ENCODE data around the gene LRRC42. TPM values are rescaled to one million over a fixed set of nuclear protein-coding genes. Genes with fewer than 3 reads are reported as not detected.

Gene LRRC42
- total and polyA plus RNA-seq, 9 donors, result 14.5 to 29.1 (median 20.8) TPM

- Histone ChIP-seq H3K27me3 (no peaks in the 10 kb centered on the region), H3K4me3 (no peak overlapping the region), H3K27ac (no peak overlapping the region), H3K36me3 (no peaks in the 10 kb centered on the region), H3K9me3 (no peaks in the 10 kb centered on the region), H3K4me1 (ENCODE audit: insufficient read depth) (no peaks in the 10 kb centered on the region)
- TF ChIP-seq POLR2A (IDR thresholded peaks at IDR 0.05) (no peak), EP300 (IDR thresholded peaks at IDR 0.05) (no peak), CTCF (IDR thresholded peaks at IDR 0.05) (no peak)
- no peak for DNase-seq
- intact Hi-C loops (cut with DNase I), result no loop called here
- 82 to 91% (median 86%) methylated on average over 9 of the region's 9 CpGs for WGBS, 3 donors
Observed at GRCh38 chr1:54012008-54012325, 65.8 kb downstream of the LRRC42 start.

- 65 to 66% (median 66%) methylated on average over 8 of the region's 8 CpGs for WGBS, 3 donors
- no peak for TF ChIP-seq EP300 (IDR thresholded peaks at IDR 0.05)
- no peak for TF ChIP-seq CTCF (IDR thresholded peaks at IDR 0.05)
- TF ChIP-seq POLR2A (IDR thresholded peaks at IDR 0.05), result no peak
- Histone ChIP-seq H3K4me1 (ENCODE audit: insufficient read depth) (no peaks in the 10 kb centered on the region), H3K4me3 (no peak overlapping the region), H3K27ac (no peak overlapping the region), H3K27me3 (no peaks in the 10 kb centered on the region), H3K36me3 (no peaks in the 10 kb centered on the region), H3K9me3 (no peaks in the 10 kb centered on the region)
- intact Hi-C loops (cut with DNase I), result no loop called here
- no peak for DNase-seq
Observed at GRCh38 chr1:54012863-54013262, 66.7 kb downstream of the LRRC42 start.

GRCh38 chr1:54013393-54014008, 67.4 kb downstream of the LRRC42 start:
- H3K27ac ChIP-seq, result no peak overlapping the region
- H3K4me3 ChIP-seq, result no peak overlapping the region
- 75 to 81% (median 79%) methylated on average over 8 of the region's 8 CpGs for WGBS, 3 donors
- H3K36me3 ChIP-seq, result no peaks in the 10 kb centered on the region
- no peaks in the 10 kb centered on the region for H3K4me1 ChIP-seq (ENCODE audit: insufficient read depth)
- no peaks in the 10 kb centered on the region for H3K9me3 ChIP-seq
- no peak for TF ChIP-seq CTCF (IDR thresholded peaks at IDR 0.05)
- no peak for TF ChIP-seq EP300 (IDR thresholded peaks at IDR 0.05)
- TF ChIP-seq POLR2A (IDR thresholded peaks at IDR 0.05), result no peak
- DNase-seq, result no peak
- no peaks in the 10 kb centered on the region for H3K27me3 ChIP-seq
- intact Hi-C loops (cut with DNase I), result no loop called here

GRCh38 chr1:54014009-54014629, 68.0 kb downstream of the LRRC42 start:
- Histone ChIP-seq H3K27ac (no peak overlapping the region), H3K9me3 (no peaks in the 10 kb centered on the region), H3K36me3 (no peaks in the 10 kb centered on the region), H3K27me3 (no peaks in the 10 kb centered on the region), H3K4me3 (no peak overlapping the region), H3K4me1 (ENCODE audit: insufficient read depth) (no peaks in the 10 kb centered on the region)
- TF ChIP-seq EP300 (IDR thresholded peaks at IDR 0.05) (no peak), POLR2A (IDR thresholded peaks at IDR 0.05) (no peak), CTCF (IDR thresholded peaks at IDR 0.05) (no peak)
- WGBS, 3 donors, result 27 to 34% (median 31%) methylated on average over 17 of the region's 17 CpGs
- intact Hi-C loops (cut with DNase I), result no loop called here
- DNase-seq, result no peak

Measured in ovary (tissue), 9 donors.